Esophagus squamous epithelium (tissue), 4 donors: ENCODE results near the gene ARFGAP1.

Source experiments
- POLR2A ChIP-seq, 4 donors: fragments of 450-650 bp; IDR thresholded peaks; one replicate each; pipeline ENCODE4 v1.6.1; 2017; ENCODE audit warnings: antibody characterized with exemption in 4 of 4, mild to moderate bottlenecking in 4 of 4, moderate library complexity in 3 of 4
- TF ChIP-seq, protein P1 (sequence below), 6 experiments: fragments of 450-650 bp in 4 of 6; fragments of 200-600 bp in 2 of 6; sonication (generic) in 2 of 6; IDR thresholded peaks; one replicate each; pipeline ENCODE4 v1.5.1; 2016 to 2019; ENCODE audit warnings: antibody characterized with exemption in 6 of 6, mild to moderate bottlenecking in 4 of 6, moderate library complexity in 4 of 6

DNA sequence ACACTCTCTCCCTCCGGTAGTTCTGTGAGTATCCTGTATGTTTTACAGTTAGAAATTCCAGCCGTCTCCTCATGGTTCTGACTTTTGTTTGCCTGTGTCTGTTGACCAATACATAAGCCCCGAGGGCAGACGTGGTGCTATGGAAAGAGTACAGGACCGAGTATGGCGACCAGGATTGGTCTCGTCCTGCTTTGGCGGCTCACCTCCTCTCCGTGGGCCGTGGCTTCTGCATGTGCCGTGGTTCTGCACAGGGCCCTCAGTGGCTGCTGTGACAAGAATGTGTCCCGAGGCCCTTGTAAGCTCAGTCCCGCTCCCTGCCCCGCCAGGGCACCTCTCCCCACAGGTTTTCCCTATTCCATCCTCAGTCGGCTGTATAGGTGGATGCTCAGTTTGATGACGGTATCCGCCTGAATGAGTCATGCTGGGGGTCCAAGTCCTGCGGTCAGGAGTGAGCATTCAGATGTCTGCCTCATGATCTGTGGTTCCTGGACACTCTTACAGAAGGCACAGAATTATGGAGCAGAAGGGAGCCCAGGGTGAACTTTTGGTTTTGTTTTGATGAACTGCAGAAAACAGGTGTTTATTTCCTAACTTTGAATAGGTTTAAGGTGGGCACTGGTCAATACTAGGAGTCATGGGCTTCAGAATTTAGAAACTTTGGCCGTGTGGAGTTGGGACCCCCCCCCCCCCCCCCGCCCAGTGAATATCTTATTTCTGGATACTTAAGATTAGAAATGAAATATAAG, 1.2 kb downstream of the ARFGAP1 start:
- TF ChIP-seq, protein P1, sequence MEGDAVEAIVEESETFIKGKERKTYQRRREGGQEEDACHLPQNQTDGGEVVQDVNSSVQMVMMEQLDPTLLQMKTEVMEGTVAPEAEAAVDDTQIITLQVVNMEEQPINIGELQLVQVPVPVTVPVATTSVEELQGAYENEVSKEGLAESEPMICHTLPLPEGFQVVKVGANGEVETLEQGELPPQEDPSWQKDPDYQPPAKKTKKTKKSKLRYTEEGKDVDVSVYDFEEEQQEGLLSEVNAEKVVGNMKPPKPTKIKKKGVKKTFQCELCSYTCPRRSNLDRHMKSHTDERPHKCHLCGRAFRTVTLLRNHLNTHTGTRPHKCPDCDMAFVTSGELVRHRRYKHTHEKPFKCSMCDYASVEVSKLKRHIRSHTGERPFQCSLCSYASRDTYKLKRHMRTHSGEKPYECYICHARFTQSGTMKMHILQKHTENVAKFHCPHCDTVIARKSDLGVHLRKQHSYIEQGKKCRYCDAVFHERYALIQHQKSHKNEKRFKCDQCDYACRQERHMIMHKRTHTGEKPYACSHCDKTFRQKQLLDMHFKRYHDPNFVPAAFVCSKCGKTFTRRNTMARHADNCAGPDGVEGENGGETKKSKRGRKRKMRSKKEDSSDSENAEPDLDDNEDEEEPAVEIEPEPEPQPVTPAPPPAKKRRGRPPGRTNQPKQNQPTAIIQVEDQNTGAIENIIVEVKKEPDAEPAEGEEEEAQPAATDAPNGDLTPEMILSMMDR (IDR thresholded peaks at IDR 0.05), result no peak
- no peak for TF ChIP-seq POLR2A (IDR thresholded peaks at IDR 0.05)
